Adipocyte (in vitro differentiated cells): ENCODE data around the gene CCNQ.

Experiments used
- DNase-seq: peaks from one replicate; pipeline ENCODE4 v3.0.0-alpha.2; 2015; ENCODE audit warnings: low read depth
- H3K27me3 ChIP-seq: replicated peaks from 2 replicates; pipeline ENCODE4 v1.7.0; 2013; ENCODE audit warnings: mild to moderate bottlenecking, low read length, moderate library complexity; ENCODE audit not compliant: control insufficient read depth, insufficient read depth
- H3K36me3 ChIP-seq: 2 replicates; pipeline ENCODE4 v1.7.0; 2013; ENCODE audit warnings: low read length, mild to moderate bottlenecking, moderate library complexity; ENCODE audit not compliant: control insufficient read depth, insufficient read depth, severe bottlenecking
- H3K4me1 ChIP-seq: 2 replicates; pipeline ENCODE4 v1.7.0; 2013; ENCODE audit warnings: mild to moderate bottlenecking, low read length, moderate library complexity; ENCODE audit not compliant: control insufficient read depth, insufficient read depth
- H3K4me3 ChIP-seq: 2 replicates; pipeline ENCODE4 v1.7.0; 2013; ENCODE audit warnings: mild to moderate bottlenecking, low read length, moderate library complexity
- H3K9ac ChIP-seq: 2 replicates; pipeline ENCODE4 v1.7.0; 2013; ENCODE audit warnings: mild to moderate bottlenecking, low read length, moderate library complexity
- H3K9me3 ChIP-seq: 2 replicates; pipeline ENCODE4 v1.7.0; 2013; ENCODE audit warnings: mild to moderate bottlenecking, low read length, moderate library complexity; ENCODE audit not compliant: control insufficient read depth

Gene CCNQ

GRCh38 chrX:153635388-153635787 lies 36.4 kb upstream of the CCNQ start:
- Histone ChIP-seq H3K9ac (no peak overlapping the region), H3K4me3 (no peak overlapping the region), H3K9me3 (peaks cover 16% of the 10 kb centered on the region), H3K36me3 (no peaks in the 10 kb centered on the region), H3K27me3 (peaks cover 39% of the 10 kb centered on the region), H3K4me1 (no peaks in the 10 kb centered on the region)
- DNase-seq: no peak

GRCh38 chrX:153634832-153635231 lies 35.9 kb upstream of the CCNQ start:
- Histone ChIP-seq H3K9ac (no peak overlapping the region), H3K9me3 (peaks cover 21% of the 10 kb centered on the region), H3K36me3 (no peaks in the 10 kb centered on the region), H3K4me3 (no peak overlapping the region), H3K4me1 (no peaks in the 10 kb centered on the region), H3K27me3 (peaks cover 44% of the 10 kb centered on the region)
- no peak for DNase-seq

GRCh38 chrX:153634236-153634635 lies 35.3 kb upstream of the CCNQ start:
- H3K9ac ChIP-seq: no peak overlapping the region
- H3K4me1 ChIP-seq: no peaks in the 10 kb centered on the region
- peaks cover 47% of the 10 kb centered on the region for H3K27me3 ChIP-seq
- peaks cover 24% of the 10 kb centered on the region for H3K9me3 ChIP-seq
- no peak for DNase-seq
- no peaks in the 10 kb centered on the region for H3K36me3 ChIP-seq
- no peak overlapping the region for H3K4me3 ChIP-seq

- H3K9ac ChIP-seq: no peak overlapping the region
- H3K4me1 ChIP-seq: no peaks in the 10 kb centered on the region
- H3K36me3 ChIP-seq: no peaks in the 10 kb centered on the region
- peaks cover 46% of the 10 kb centered on the region for H3K27me3 ChIP-seq
- H3K4me3 ChIP-seq: no peak overlapping the region
- peaks cover 24% of the 10 kb centered on the region for H3K9me3 ChIP-seq
- no peak for DNase-seq
Observed at GRCh38 chrX:153633607-153634180, 34.8 kb upstream of the CCNQ start.

GRCh38 chrX:153633048-153633447 lies 34.1 kb upstream of the CCNQ start:
- no peak overlapping the region for H3K9ac ChIP-seq
- no peaks in the 10 kb centered on the region for H3K36me3 ChIP-seq
- peaks cover 51% of the 10 kb centered on the region for H3K27me3 ChIP-seq
- no peak for DNase-seq
- no peak overlapping the region for H3K4me3 ChIP-seq
- no peaks in the 10 kb centered on the region for H3K4me1 ChIP-seq
- peaks cover 24% of the 10 kb centered on the region for H3K9me3 ChIP-seq

- H3K9ac ChIP-seq: no peak overlapping the region
- no peaks in the 10 kb centered on the region for H3K36me3 ChIP-seq
- no peak overlapping the region for H3K4me3 ChIP-seq
Observed at GRCh38 chrX:153632595-153632946, 33.6 kb upstream of the CCNQ start.

GRCh38 chrX:153631907-153632594 lies 33.1 kb upstream of the CCNQ start:
- Histone ChIP-seq H3K9me3 (peaks cover 24% of the 10 kb centered on the region), H3K36me3 (no peaks in the 10 kb centered on the region), H3K4me1 (no peaks in the 10 kb centered on the region), H3K27me3 (peaks cover 52% of the 10 kb centered on the region), H3K4me3 (no peak overlapping the region), H3K9ac (no peak overlapping the region)
- no peak for DNase-seq

More at GRCh38 chrX:153632595-153632946, 33.6 kb upstream of the CCNQ start:
- H3K27me3 ChIP-seq: peaks cover 52% of the 10 kb centered on the region
- no peaks in the 10 kb centered on the region for H3K4me1 ChIP-seq
- no peak for DNase-seq
- peaks cover 24% of the 10 kb centered on the region for H3K9me3 ChIP-seq

- H3K36me3 ChIP-seq: no peaks in the 10 kb centered on the region
- no peak for DNase-seq
- no peak overlapping the region for H3K4me3 ChIP-seq
- H3K9me3 ChIP-seq: peaks cover 24% of the 10 kb centered on the region
- H3K4me1 ChIP-seq: no peaks in the 10 kb centered on the region
- H3K9ac ChIP-seq: no peak overlapping the region
- peaks cover 50% of the 10 kb centered on the region for H3K27me3 ChIP-seq
Observed at GRCh38 chrX:153631346-153631745, 32.4 kb upstream of the CCNQ start.

GRCh38 chrX:153628665-153629064 lies 29.7 kb upstream of the CCNQ start:
- Histone ChIP-seq H3K27me3 (peaks cover 46% of the 10 kb centered on the region), H3K4me1 (no peaks in the 10 kb centered on the region), H3K9ac (no peak overlapping the region), H3K36me3 (no peaks in the 10 kb centered on the region), H3K9me3 (peaks cover 24% of the 10 kb centered on the region), H3K4me3 (no peak overlapping the region)
- no peak for DNase-seq

GRCh38 chrX:153628129-153628528 lies 29.2 kb upstream of the CCNQ start:
- H3K4me3 ChIP-seq: no peak overlapping the region
- H3K9ac ChIP-seq: no peak overlapping the region
- H3K27me3 ChIP-seq: peaks cover 50% of the 10 kb centered on the region
- H3K36me3 ChIP-seq: no peaks in the 10 kb centered on the region
- H3K4me1 ChIP-seq: peaks cover 2% of the 10 kb centered on the region
- no peak for DNase-seq
- peaks cover 24% of the 10 kb centered on the region for H3K9me3 ChIP-seq

GRCh38 chrX:153627675-153628111 lies 28.8 kb upstream of the CCNQ start:
- H3K27me3 ChIP-seq: peaks cover 52% of the 10 kb centered on the region
- H3K9me3 ChIP-seq: peaks cover 24% of the 10 kb centered on the region
- H3K4me3 ChIP-seq: no peak overlapping the region
- no peak for DNase-seq
- H3K4me1 ChIP-seq: peaks cover 7% of the 10 kb centered on the region
- no peak overlapping the region for H3K9ac ChIP-seq
- H3K36me3 ChIP-seq: no peaks in the 10 kb centered on the region
